ENCODE results near the gene SLC15A1. TPM values are rescaled to one million over a fixed set of nuclear protein-coding genes. Genes with fewer than 3 reads are reported as not detected.

Gene SLC15A1
- total and polyA plus RNA-seq, 2 experiments from 2014 or later, result not detected

GRCh38 chr13:98771838-98772611 is 19.6 kb upstream of the SLC15A1 start:
- no peak for DNase-seq (ENCODE audit: low read depth in 1 of 2, low spot score in 1 of 2)
- Histone ChIP-seq H3K9me3 (ENCODE audit: low read depth) (no peaks in the 10 kb centered on the region), H3K4me3 (no peak overlapping the region), H3K4me1 (ENCODE audit: low read depth) (no peaks in the 10 kb centered on the region), H3K27me3 (no peaks in the 10 kb centered on the region), H3K36me3 (no peaks in the 10 kb centered on the region), H3K27ac (no peak overlapping the region)
- TF ChIP-seq CTCF (IDR thresholded peaks at IDR 0.05; ENCODE audit: low read depth, low read length), result no peak

- H3K27ac ChIP-seq, result no peak overlapping the region
Observed at GRCh38 chr13:98769736-98770135, 17.3 kb upstream of the SLC15A1 start.

GRCh38 chr13:98768522-98768921 is 16.1 kb upstream of the SLC15A1 start:
- Histone ChIP-seq H3K9me3 (ENCODE audit: low read depth) (no peaks in the 10 kb centered on the region), H3K27ac (no peak overlapping the region), H3K4me1 (ENCODE audit: low read depth) (no peaks in the 10 kb centered on the region), H3K36me3 (no peaks in the 10 kb centered on the region), H3K27me3 (no peaks in the 10 kb centered on the region), H3K4me3 (no peak overlapping the region)
- no peak for DNase-seq (ENCODE audit: low read depth in 1 of 2, low spot score in 1 of 2)
- TF ChIP-seq CTCF (IDR thresholded peaks at IDR 0.05; ENCODE audit: low read depth, low read length), result no peak

More at GRCh38 chr13:98769736-98770135, 17.3 kb upstream of the SLC15A1 start:
- Histone ChIP-seq H3K4me1 (ENCODE audit: low read depth) (no peaks in the 10 kb centered on the region), H3K4me3 (no peak overlapping the region), H3K9me3 (ENCODE audit: low read depth) (no peaks in the 10 kb centered on the region), H3K36me3 (no peaks in the 10 kb centered on the region), H3K27me3 (no peaks in the 10 kb centered on the region)
- no peak for DNase-seq (ENCODE audit: low read depth in 1 of 2, low spot score in 1 of 2)
- no peak for TF ChIP-seq CTCF (IDR thresholded peaks at IDR 0.05; ENCODE audit: low read depth, low read length)

GRCh38 chr13:98766697-98767096 is 14.2 kb upstream of the SLC15A1 start:
- Histone ChIP-seq H3K4me3 (no peak overlapping the region), H3K4me1 (ENCODE audit: low read depth) (no peaks in the 10 kb centered on the region), H3K27me3 (no peaks in the 10 kb centered on the region), H3K27ac (no peak overlapping the region), H3K36me3 (no peaks in the 10 kb centered on the region), H3K9me3 (ENCODE audit: low read depth) (no peaks in the 10 kb centered on the region)
- no peak for TF ChIP-seq CTCF (IDR thresholded peaks at IDR 0.05; ENCODE audit: low read depth, low read length)
- no peak for DNase-seq (ENCODE audit: low read depth in 1 of 2, low spot score in 1 of 2)

- DNase-seq (ENCODE audit: low read depth in 1 of 2, low spot score in 1 of 2), result no peak
- Histone ChIP-seq H3K27ac (no peak overlapping the region), H3K9me3 (ENCODE audit: low read depth) (no peaks in the 10 kb centered on the region), H3K27me3 (no peaks in the 10 kb centered on the region), H3K4me3 (no peak overlapping the region), H3K36me3 (no peaks in the 10 kb centered on the region), H3K4me1 (ENCODE audit: low read depth) (no peaks in the 10 kb centered on the region)
- no peak for TF ChIP-seq CTCF (IDR thresholded peaks at IDR 0.05; ENCODE audit: low read depth, low read length)
Observed at GRCh38 chr13:98765996-98766519, 13.6 kb upstream of the SLC15A1 start.

Measured in cardiac muscle cell (in vitro differentiated cells and primary cell).